Small intestine (tissue), 7 donors: Measurements from ENCODE around the gene MLYCD. TPM values are rescaled to one million over a fixed set of nuclear protein-coding genes. Genes with fewer than 3 reads are reported as not detected.
A peak's percentile ranks its signal among the peaks of the same experiment; 100 is the strongest.

Experiments
- DNase-seq, 2 donors: peaks; one replicate each; pipeline versions ENCODE4 v3.0.0 to v3.0.0-alpha.2; 2013
- FAIRE-seq: peaks from 2 replicates; lab custom pipeline; 2012; peaks lifted over from hg19 to GRCh38; lab: Jason Lieb, UNC
- H3K27ac ChIP-seq, 3 donors: one replicate each; pipeline ENCODE4 v1.5.1; 2013; ENCODE audit warnings: low read length in 2 of 3, mild to moderate bottlenecking in 2 of 3, control low read depth in 1 of 3, inconsistent platforms in 1 of 3, low read depth in 1 of 3, moderate library complexity in 1 of 3
- H3K27me3 ChIP-seq, 3 donors: one replicate each; pipeline ENCODE4 v1.6.1; 2013; ENCODE audit warnings: low read length in 3 of 3, inconsistent platforms in 1 of 3; ENCODE audit not compliant: control insufficient read depth in 3 of 3, insufficient read depth in 3 of 3
- H3K36me3 ChIP-seq, 3 donors: one replicate each; pipeline ENCODE4 v1.6.1; 2013; ENCODE audit warnings: low read length in 3 of 3, inconsistent platforms in 1 of 3, low read depth in 1 of 3, mild to moderate bottlenecking in 1 of 3, moderate library complexity in 1 of 3; ENCODE audit not compliant: control insufficient read depth in 3 of 3, insufficient read depth in 2 of 3
- H3K4me1 ChIP-seq, 3 donors: one replicate each; pipeline ENCODE4 v1.6.1; 2013; ENCODE audit warnings: low read length in 2 of 3, inconsistent platforms in 1 of 3, low read depth in 1 of 3, mild to moderate bottlenecking in 1 of 3, moderate library complexity in 1 of 3; ENCODE audit not compliant: control insufficient read depth in 3 of 3, insufficient read depth in 2 of 3
- H3K4me3 ChIP-seq, 3 donors: one replicate each; pipeline ENCODE4 v1.5.1; 2013; ENCODE audit warnings: low read length in 3 of 3, control low read depth in 1 of 3, inconsistent platforms in 1 of 3, low read depth in 1 of 3, mild to moderate bottlenecking in 1 of 3, moderate library complexity in 1 of 3
- H3K9me3 ChIP-seq, 2 donors: one replicate each; pipeline ENCODE4 v1.6.1; 2013; ENCODE audit warnings: low read depth in 1 of 2, low read length in 1 of 2; ENCODE audit not compliant: control insufficient read depth in 2 of 2, insufficient read depth in 1 of 2
- WGBS, 3 donors: extraction: QIAGEN DNeasy Blood & Tissue Kit; methylation state at CpG; one replicate each; pipeline ENCODE4 v1.1.7; 2013; 5-methylcytosine and 5-hydroxymethylcytosine counted together
- polyA plus RNA-seq, 4 donors: library from polyadenylated mRNA; stranded (reverse) in 3 of 4; unstranded in 1 of 4; fragments of 200-250 nt in 3 of 4; fragments of 120-200 nt in 1 of 4; gene quantifications; one replicate each; pipeline versions ENCODE4 v1.2.1 to v1.2.3, GENCODE V29; 2013
- donor health status: healthy with polysubstance abuse.
- donor health status: control.
- donor health status: control.
- donor health status: Bipolar disorder and iron deficiency.
- donor health status: healthy.

Gene MLYCD
- polyA plus RNA-seq, 4 donors: 2.2 to 5.3 (median 3.4) TPM

DNA sequence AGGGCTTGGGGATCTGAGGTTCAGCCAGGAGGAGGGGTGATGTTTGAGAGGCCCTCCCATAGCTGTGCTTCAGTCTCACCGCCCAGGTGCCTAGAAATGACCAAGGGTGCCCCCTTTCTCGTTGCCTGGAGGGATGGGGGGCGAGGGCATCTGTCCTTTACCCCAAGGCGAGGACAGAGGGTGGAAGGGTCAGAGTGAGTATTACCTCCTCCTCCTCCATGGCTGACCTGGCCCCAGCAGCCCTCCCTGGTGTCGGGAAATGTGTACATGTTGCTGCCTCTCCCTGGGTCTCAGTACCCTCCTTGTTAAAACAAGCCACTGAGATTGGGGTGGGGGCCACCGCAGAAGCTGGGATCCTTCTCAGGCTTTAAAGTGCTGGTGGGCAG lies 71.5 kb downstream of the MLYCD start:
- H3K36me3 ChIP-seq: peaks cover 0 to 8% (median 4%) of the 10 kb centered on the region in 3 donors
- WGBS, 3 donors: 75 to 79% (median 78%) methylated on average over 6 of the region's 6 CpGs
- H3K27ac ChIP-seq: no peak overlapping the region
- H3K9me3 ChIP-seq: no peaks in the 10 kb centered on the region
- H3K4me1 ChIP-seq: no peaks in the 10 kb centered on the region
- peaks cover 0 to 20% (median 4%) of the 10 kb centered on the region in 3 donors for H3K27me3 ChIP-seq
- DNase-seq (no peak), FAIRE-seq (no peak)
- H3K4me3 ChIP-seq: no peak overlapping the region

- no peaks in the 10 kb centered on the region for H3K9me3 ChIP-seq
- no peak for FAIRE-seq
- no peaks in the 10 kb centered on the region for H3K36me3 ChIP-seq
- no peak overlapping the region for H3K27ac ChIP-seq
- peaks cover 0 to 20% (median 4%) of the 10 kb centered on the region in 3 donors for H3K27me3 ChIP-seq
- WGBS, 3 donors: 22 to 56% (median 41%) methylated on average over 27 of the region's 27 CpGs
- no peaks in the 10 kb centered on the region for H3K4me1 ChIP-seq
- no peak overlapping the region for H3K4me3 ChIP-seq
- peak in 1 of 2 donors; percentile 54 for DNase-seq
Measured at GRCh38 chr16:83971165-83972130, 72.5 kb downstream of the MLYCD start.

- FAIRE-seq: no peak
- no peaks in the 10 kb centered on the region for H3K36me3 ChIP-seq
- DNase-seq: no peak
- no peaks in the 10 kb centered on the region for H3K4me1 ChIP-seq
- no peak overlapping the region for H3K4me3 ChIP-seq
- no peak overlapping the region for H3K27ac ChIP-seq
- no peaks in the 10 kb centered on the region for H3K9me3 ChIP-seq
- H3K27me3 ChIP-seq: peaks cover 0 to 20% (median 4%) of the 10 kb centered on the region in 3 donors
- 82 to 90% (median 84%) methylated on average over 19 of the region's 19 CpGs for WGBS, 3 donors
Measured at GRCh38 chr16:83972256-83973008, 73.5 kb downstream of the MLYCD start.

DNA sequence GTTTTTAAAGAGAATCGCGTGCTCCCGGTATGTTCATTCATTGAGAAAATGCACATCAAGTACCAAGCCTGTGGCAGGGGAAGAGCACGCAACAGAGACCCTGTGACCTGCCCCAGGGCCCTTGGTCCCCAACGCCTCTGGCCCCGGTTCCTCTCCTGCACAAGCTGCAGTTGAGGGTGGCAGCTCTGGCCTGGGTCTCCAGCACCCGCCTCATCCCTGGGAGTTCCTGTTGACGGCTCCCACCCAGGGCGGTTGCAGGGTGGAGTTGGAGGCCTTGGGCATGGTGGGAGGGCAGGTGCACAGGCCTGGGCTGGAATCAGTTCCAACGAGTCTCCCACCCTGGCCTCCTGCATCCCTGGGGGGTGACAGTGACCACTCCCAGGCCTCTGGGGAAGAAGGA lies 74.2 kb downstream of the MLYCD start:
- DNase-seq: no peak
- Histone ChIP-seq H3K4me1 (no peaks in the 10 kb centered on the region), H3K4me3 (no peak overlapping the region), H3K27ac (no peak overlapping the region), H3K36me3 (no peaks in the 10 kb centered on the region), H3K9me3 (peaks cover 0 to 5% of the 10 kb centered on the region in 2 donors), H3K27me3 (peaks cover 0 to 18% (median 4%) of the 10 kb centered on the region in 3 donors)
- FAIRE-seq: no peak
- 85 to 91% (median 87%) methylated on average over 9 to 10 of the region's 10 CpGs for WGBS, 3 donors

- Histone ChIP-seq H3K4me1 (no peaks in the 10 kb centered on the region), H3K27ac (no peak overlapping the region), H3K4me3 (no peak overlapping the region), H3K36me3 (no peaks in the 10 kb centered on the region), H3K9me3 (peaks cover 0 to 12% of the 10 kb centered on the region in 2 donors), H3K27me3 (peaks cover 0 to 18% (median 4%) of the 10 kb centered on the region in 3 donors)
- DNase-seq: no peak
- WGBS, 3 donors: 83 to 87% (median 87%) methylated on average over 22 of the region's 22 CpGs
- no peak for FAIRE-seq
Measured at GRCh38 chr16:83973581-83974385, 74.9 kb downstream of the MLYCD start.

DNA sequence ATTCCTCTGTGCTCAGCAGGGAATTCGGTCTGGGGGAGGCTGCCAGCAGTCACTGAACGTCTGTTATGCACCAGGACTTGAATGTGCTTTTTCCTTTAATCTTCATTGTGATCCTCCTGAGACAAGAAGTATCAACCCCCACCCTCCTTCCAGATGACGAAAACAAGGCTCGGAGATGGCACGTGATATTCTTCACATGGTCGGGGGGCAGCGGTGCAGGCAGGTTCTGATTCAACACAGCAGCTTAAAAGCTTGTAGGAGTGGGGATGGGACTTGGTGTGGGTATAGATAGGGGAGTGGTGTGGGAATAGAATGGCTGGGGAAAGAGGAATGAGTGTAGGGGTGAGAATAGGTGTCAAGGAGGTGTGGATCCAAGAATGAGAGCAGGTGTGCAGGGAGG lies 75.6 kb downstream of the MLYCD start:
- Histone ChIP-seq H3K27me3 (peaks cover 0 to 12% (median 4%) of the 10 kb centered on the region in 3 donors), H3K9me3 (peaks cover 0 to 19% of the 10 kb centered on the region in 2 donors), H3K36me3 (no peaks in the 10 kb centered on the region), H3K4me1 (no peaks in the 10 kb centered on the region), H3K27ac (no peak overlapping the region), H3K4me3 (no peak overlapping the region)
- DNase-seq (no peak), FAIRE-seq (no peak)
- WGBS, 3 donors: 50 to 79% (median 71%) methylated on average over 7 of the region's 7 CpGs

- no peaks in the 10 kb centered on the region for H3K4me1 ChIP-seq
- H3K36me3 ChIP-seq: no peaks in the 10 kb centered on the region
- no peak overlapping the region for H3K4me3 ChIP-seq
- no peak for FAIRE-seq
- no peak for DNase-seq
- H3K27me3 ChIP-seq: no peaks in the 10 kb centered on the region
- peaks cover 0 to 25% of the 10 kb centered on the region in 2 donors for H3K9me3 ChIP-seq
- H3K27ac ChIP-seq: no peak overlapping the region
- WGBS, 3 donors: 79 to 81% (median 81%) methylated on average over 15 of the region's 15 CpGs
Measured at GRCh38 chr16:83975590-83976260, 76.8 kb downstream of the MLYCD start.
